Endodermal cell (in vitro differentiated cells): ENCODE data around the gene THSD4. TPM values are rescaled to one million over a fixed set of nuclear protein-coding genes. Genes with fewer than 3 reads are reported as not detected.

ENCODE experiments used
- DNase-seq: peaks from one replicate; pipeline ENCODE4 v3.0.0-alpha.2; 2017
- H3K27ac ChIP-seq: 2 replicates; pipeline ENCODE4 v1.5.1; 2013; ENCODE audit warnings: mild to moderate bottlenecking, low read depth, low read length, moderate library complexity
- H3K27me3 ChIP-seq: 2 replicates; pipeline ENCODE4 v1.6.1; 2013; ENCODE audit warnings: mild to moderate bottlenecking, low read length, moderate library complexity; ENCODE audit not compliant: insufficient read depth, control insufficient read depth, poor library complexity, severe bottlenecking
- H3K36me3 ChIP-seq: 2 replicates; pipeline ENCODE4 v1.7.0; 2013; ENCODE audit warnings: mild to moderate bottlenecking, low read length, moderate library complexity; ENCODE audit not compliant: control insufficient read depth, insufficient read depth
- H3K4me1 ChIP-seq: one replicate; pipeline ENCODE4 v1.7.0; 2013; ENCODE audit warnings: low read length; ENCODE audit not compliant: control insufficient read depth, insufficient read depth
- H3K4me3 ChIP-seq: 2 replicates; pipeline ENCODE4 v1.5.1; 2013; ENCODE audit warnings: mild to moderate bottlenecking, low read length, moderate library complexity
- H3K9ac ChIP-seq: 2 replicates; pipeline ENCODE4 v1.6.1; 2013; ENCODE audit warnings: mild to moderate bottlenecking, low read length, moderate library complexity; ENCODE audit not compliant: poor library complexity, severe bottlenecking; ENCODE audit errors: extremely low read depth
- H3K9me3 ChIP-seq: 2 replicates; pipeline ENCODE4 v1.6.1; 2013; ENCODE audit warnings: mild to moderate bottlenecking, low read length, moderate library complexity; ENCODE audit not compliant: control insufficient read depth
- H3K27ac Mint-ChIP-seq: 2 replicates; pipeline ENCODE4 v1.8.0; 2020; ENCODE audit warnings: mixed read lengths
- H3K27me3 Mint-ChIP-seq: 2 replicates; pipeline ENCODE4 v1.8.0; 2021; ENCODE audit warnings: mild to moderate bottlenecking, mixed read lengths; ENCODE audit not compliant: insufficient read depth
- H3K36me3 Mint-ChIP-seq: 2 replicates; pipeline ENCODE4 v1.8.0; 2020; ENCODE audit warnings: low read depth, mixed read lengths
- H3K4me1 Mint-ChIP-seq: 2 replicates; pipeline ENCODE4 v1.8.0; 2020; ENCODE audit warnings: mixed read lengths
- H3K4me3 Mint-ChIP-seq: 2 replicates; pipeline ENCODE4 v1.8.0; 2020; ENCODE audit warnings: mild to moderate bottlenecking, moderate library complexity, mixed read lengths
- H3K9me3 Mint-ChIP-seq: 2 replicates; pipeline ENCODE4 v1.8.0; 2020; ENCODE audit warnings: mild to moderate bottlenecking, mixed read lengths
- WGBS, 2 experiments: methylation state at CpG; one replicate each; pipeline versions ENCODE4 v1.1.5 to v1.1.7; 2013; ENCODE audit warnings: missing lambda C conversion rate in 2 of 2, mixed read lengths in 1 of 2; ENCODE audit not compliant: insufficient coverage in 1 of 2, insufficient read length in 1 of 2; 5-methylcytosine and 5-hydroxymethylcytosine counted together
- total RNA-seq, 2 donors: library from RNA; stranded (reverse); fragmentation: NEBNext Ultra II Directional in 1 of 2; extraction: Animal tissue kit (Norgen Biotek cat#: 25700) in 1 of 2; gene quantifications; 2 replicates in 1 of 2; 3 replicates in 1 of 2; pipeline ENCODE4 v1.2.1, GENCODE V29; 2021
- TF ChIP-seq, protein P1 (sequence below): fragments of 200-600 bp; sonication (generic); conservative IDR thresholded peaks from 2 replicates; pipeline ENCODE4 v1.5.0; 2021; ENCODE audit warnings: antibody characterized with exemption, mild to moderate bottlenecking

The THSD4 gene
- total RNA-seq, 2 donors from 2014 or later: 4.6 to 5.4 TPM

DNA sequence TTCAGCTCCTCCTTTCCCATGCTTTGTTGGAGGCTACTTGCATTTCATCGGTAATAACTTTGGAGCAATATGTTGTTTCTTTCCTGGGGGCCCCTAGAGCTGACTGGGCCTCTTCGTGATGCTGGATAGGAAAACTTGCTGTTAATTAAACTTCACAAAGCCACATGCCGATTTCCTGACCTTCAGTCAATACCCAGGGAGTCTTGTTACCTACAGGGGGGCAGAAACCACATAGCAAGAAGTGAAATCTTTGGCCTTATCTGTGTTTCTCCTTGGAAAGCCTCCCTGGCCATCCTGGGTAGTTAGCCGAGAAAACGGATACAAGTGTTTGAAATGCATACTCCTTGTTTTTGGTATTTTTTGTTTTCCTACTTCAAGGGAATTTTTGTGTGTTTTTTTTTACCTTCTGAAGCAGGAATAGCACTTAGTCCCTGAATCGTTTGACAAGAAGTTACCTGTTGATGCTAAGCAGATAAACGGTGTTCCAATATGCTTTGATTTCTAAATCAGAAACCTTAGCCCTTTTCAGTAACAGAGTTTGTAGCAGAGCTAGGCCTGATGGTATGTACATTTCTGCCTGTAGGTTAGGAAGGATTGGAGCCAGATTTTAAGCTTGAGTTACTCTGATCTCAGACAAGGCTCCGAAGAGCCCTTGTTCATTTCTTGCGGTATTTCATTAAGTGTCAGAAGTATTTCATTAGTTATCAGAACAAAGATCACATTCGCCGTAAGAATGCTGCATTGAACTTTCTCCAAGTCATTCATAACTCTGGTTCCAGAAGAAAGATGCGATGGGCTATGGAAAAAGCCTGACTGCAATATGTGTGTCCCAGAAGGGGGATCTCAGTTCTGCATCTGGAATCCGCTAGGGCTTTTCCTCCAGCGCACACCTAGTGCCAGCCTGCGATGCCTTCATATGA is 111.5 kb downstream of the THSD4 start:
- WGBS, 2 experiments: 78 to 79% methylated on average over 13 to 15 of the region's 15 CpGs
- Mint-ChIP-seq H3K4me3 (no peak overlapping the region), H3K4me1 (peaks cover 17% of the 10 kb centered on the region), H3K27ac (no peak overlapping the region), H3K36me3 (no peaks in the 10 kb centered on the region), H3K27me3 (no peaks in the 10 kb centered on the region), H3K9me3 (no peaks in the 10 kb centered on the region)
- H3K9me3 ChIP-seq: peaks cover 9% of the 10 kb centered on the region
- H3K27ac ChIP-seq: no peak overlapping the region
- no peak overlapping the region for H3K9ac ChIP-seq
- H3K4me3 ChIP-seq: no peak overlapping the region
- TF ChIP-seq, protein P1, sequence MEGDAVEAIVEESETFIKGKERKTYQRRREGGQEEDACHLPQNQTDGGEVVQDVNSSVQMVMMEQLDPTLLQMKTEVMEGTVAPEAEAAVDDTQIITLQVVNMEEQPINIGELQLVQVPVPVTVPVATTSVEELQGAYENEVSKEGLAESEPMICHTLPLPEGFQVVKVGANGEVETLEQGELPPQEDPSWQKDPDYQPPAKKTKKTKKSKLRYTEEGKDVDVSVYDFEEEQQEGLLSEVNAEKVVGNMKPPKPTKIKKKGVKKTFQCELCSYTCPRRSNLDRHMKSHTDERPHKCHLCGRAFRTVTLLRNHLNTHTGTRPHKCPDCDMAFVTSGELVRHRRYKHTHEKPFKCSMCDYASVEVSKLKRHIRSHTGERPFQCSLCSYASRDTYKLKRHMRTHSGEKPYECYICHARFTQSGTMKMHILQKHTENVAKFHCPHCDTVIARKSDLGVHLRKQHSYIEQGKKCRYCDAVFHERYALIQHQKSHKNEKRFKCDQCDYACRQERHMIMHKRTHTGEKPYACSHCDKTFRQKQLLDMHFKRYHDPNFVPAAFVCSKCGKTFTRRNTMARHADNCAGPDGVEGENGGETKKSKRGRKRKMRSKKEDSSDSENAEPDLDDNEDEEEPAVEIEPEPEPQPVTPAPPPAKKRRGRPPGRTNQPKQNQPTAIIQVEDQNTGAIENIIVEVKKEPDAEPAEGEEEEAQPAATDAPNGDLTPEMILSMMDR: no peak
- no peak for DNase-seq
- H3K4me1 ChIP-seq: peaks cover 7% of the 10 kb centered on the region
- no peaks in the 10 kb centered on the region for H3K36me3 ChIP-seq
- no peaks in the 10 kb centered on the region for H3K27me3 ChIP-seq

DNA sequence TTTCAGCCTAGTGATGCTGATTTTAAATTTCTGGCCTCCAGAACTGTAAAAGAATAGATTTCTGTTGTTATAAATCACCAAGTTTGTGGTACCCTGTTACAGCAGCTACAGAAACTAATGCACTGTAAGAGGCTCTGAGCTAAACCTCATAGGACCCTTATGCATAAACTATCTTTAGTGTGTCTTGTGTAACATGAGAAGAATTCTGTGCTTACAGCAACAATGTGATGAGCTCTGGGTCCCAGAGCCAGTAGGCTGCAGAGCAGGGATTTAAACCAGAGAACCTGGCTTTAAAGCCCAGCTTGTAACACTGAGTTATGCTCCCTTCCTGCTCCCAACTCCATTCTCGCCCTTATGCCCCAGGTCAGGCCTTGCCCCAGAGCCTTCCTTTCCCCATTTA is 113.1 kb downstream of the THSD4 start:
- Mint-ChIP-seq H3K27ac (no peak overlapping the region), H3K4me1 (peaks cover 17% of the 10 kb centered on the region), H3K27me3 (no peaks in the 10 kb centered on the region), H3K4me3 (no peak overlapping the region), H3K36me3 (no peaks in the 10 kb centered on the region), H3K9me3 (no peaks in the 10 kb centered on the region)
- no peak overlapping the region for H3K4me3 ChIP-seq
- H3K9me3 ChIP-seq: peaks cover 9% of the 10 kb centered on the region
- DNase-seq: no peak
- no peaks in the 10 kb centered on the region for H3K27me3 ChIP-seq
- no peaks in the 10 kb centered on the region for H3K36me3 ChIP-seq
- 73 to 84% methylated on average over 1 of the region's 1 CpG for WGBS, 2 experiments
- H3K4me1 ChIP-seq: peaks cover 7% of the 10 kb centered on the region
- no peak overlapping the region for H3K27ac ChIP-seq
- no peak overlapping the region for H3K9ac ChIP-seq
- TF ChIP-seq, protein P1: no peak

DNA sequence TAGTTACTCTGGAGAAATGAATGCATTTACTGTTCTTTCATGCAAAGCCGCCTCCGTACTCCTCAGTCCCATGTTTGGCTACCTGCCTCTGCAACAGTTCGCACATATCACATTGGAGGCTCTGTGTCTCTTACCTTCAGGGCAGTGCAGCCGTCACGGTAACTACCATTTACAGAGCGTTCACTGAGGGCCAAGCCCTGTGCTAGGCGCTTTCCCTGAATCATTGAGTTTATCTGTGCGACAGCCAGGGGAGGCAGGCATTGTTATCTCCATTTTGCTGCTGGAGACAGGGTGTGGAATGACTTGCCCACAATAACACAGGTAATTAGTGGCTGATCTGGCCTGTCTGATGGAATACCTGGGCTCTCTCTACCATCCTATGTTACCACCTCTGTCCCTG is 115.0 kb downstream of the THSD4 start:
- Histone ChIP-seq H3K27me3 (no peaks in the 10 kb centered on the region), H3K9me3 (no peaks in the 10 kb centered on the region), H3K36me3 (no peaks in the 10 kb centered on the region), H3K27ac (no peak overlapping the region), H3K4me1 (peaks cover 7% of the 10 kb centered on the region), H3K4me3 (no peak overlapping the region), H3K9ac (no peak overlapping the region)
- TF ChIP-seq, protein P1: no peak
- DNase-seq: no peak
- H3K27ac Mint-ChIP-seq: no peak overlapping the region
- no peaks in the 10 kb centered on the region for H3K27me3 Mint-ChIP-seq
- H3K36me3 Mint-ChIP-seq: no peaks in the 10 kb centered on the region
- H3K4me3 Mint-ChIP-seq: no peak overlapping the region
- H3K9me3 Mint-ChIP-seq: no peaks in the 10 kb centered on the region
- 82 to 94% methylated on average over 8 of the region's 8 CpGs for WGBS, 2 experiments
- peaks cover 17% of the 10 kb centered on the region for H3K4me1 Mint-ChIP-seq
